ENCODE results near the gene DNAH7. TPM values are rescaled to one million over a fixed set of nuclear protein-coding genes. Genes with fewer than 3 reads are reported as not detected.
"Not testable (repeated sequence)": the region's sequence is repeated elsewhere in the genome, so short reads cannot be mapped to it uniquely, and the experiment has no call there.

Gene DNAH7
- total RNA-seq, 1 donor from 2014 or later = 0.40 TPM

GRCh38 chr2:195709901-195710806, 358.5 kb downstream of the DNAH7 start:
- DNase-seq = no peak
- ATAC-seq (ENCODE audit: poor library complexity) = no peak
- intact Hi-C loops (cut with DNase I) = no loop called here

- ATAC-seq (ENCODE audit: poor library complexity) (no peak), DNase-seq (no peak)
- intact Hi-C loops (cut with DNase I) = no loop called here
Measured at GRCh38 chr2:195706161-195706900, 362.3 kb downstream of the DNAH7 start.

GRCh38 chr2:195700480-195700879, 368.2 kb downstream of the DNAH7 start:
- DNase-seq = no peak
- no peak for ATAC-seq (ENCODE audit: poor library complexity)
- intact Hi-C loops (cut with DNase I) = no loop called here

- no peak for DNase-seq
- intact Hi-C loops (cut with DNase I) = no loop called here
- no peak for ATAC-seq (ENCODE audit: poor library complexity)
Measured at GRCh38 chr2:195697681-195698220, 370.9 kb downstream of the DNAH7 start.

- ATAC-seq (ENCODE audit: poor library complexity) (no peak), DNase-seq (no peak)
- intact Hi-C loops (cut with DNase I) = no loop called here
Measured at GRCh38 chr2:195696012-195696411, 372.6 kb downstream of the DNAH7 start.

- ATAC-seq (ENCODE audit: poor library complexity) (no peak), DNase-seq (no peak)
- intact Hi-C loops (cut with DNase I) = no loop called here
Measured at GRCh38 chr2:195695002-195695631, 373.5 kb downstream of the DNAH7 start.

GRCh38 chr2:195694553-195694952, 374.1 kb downstream of the DNAH7 start:
- no peak for ATAC-seq (ENCODE audit: poor library complexity)
- intact Hi-C loops (cut with DNase I) = no loop called here
- no peak for DNase-seq

GRCh38 chr2:195692531-195692930, 376.1 kb downstream of the DNAH7 start:
- ATAC-seq (ENCODE audit: poor library complexity) = not testable (repeated sequence)

More at GRCh38 chr2:195692531-195692930, 376.1 kb downstream of the DNAH7 start:
- intact Hi-C loops (cut with DNase I); DNase-seq: not testable (repeated sequence)

Other genes starting within 250 kb of the DNAH7 start
- gene STK17B, start 102.7 kb upstream of the DNAH7 start, total RNA-seq = 6.1 TPM

Data from Right ventricle myocardium superior (tissue), 1 donor.